Upper lobe of right lung (tissue), 1 donor: ENCODE measurements around the gene CCNK. TPM values are rescaled to one million over a fixed set of nuclear protein-coding genes. Genes with fewer than 3 reads are reported as not detected.

Experiments used
- ATAC-seq: fragments of 200-7000 bp; cut with Tn5 transposase; one replicate; pipeline ENCODE4 v1.9.1; 2020; ENCODE audit warnings: mild to moderate bottlenecking, moderate library complexity
- DNase-seq: peaks from one replicate; pipeline ENCODE4 v3.0.0-alpha.2; 2020
- H3K27ac ChIP-seq: fragments of 200-600 bp; one replicate; pipeline ENCODE4 v1.8.0; 2022
- H3K27me3 ChIP-seq: fragments of 200-600 bp; one replicate; pipeline ENCODE4 v1.8.0; 2022; ENCODE audit warnings: mild to moderate bottlenecking
- H3K36me3 ChIP-seq: fragments of 200-600 bp; one replicate; pipeline ENCODE4 v1.8.0; 2022
- H3K4me1 ChIP-seq: fragments of 200-600 bp; one replicate; pipeline ENCODE4 v1.8.0; 2022
- H3K4me3 ChIP-seq: fragments of 200-600 bp; one replicate; pipeline ENCODE4 v1.8.0; 2022; ENCODE audit warnings: mild to moderate bottlenecking
- H3K9me3 ChIP-seq: fragments of 200-600 bp; one replicate; pipeline ENCODE4 v1.8.0; 2022
- intact Hi-C: fragments of 100-400 bp; cut with DNase I; formaldehyde crosslinking; loops from one replicate; pipeline ENCODE4 v1.11.0; 2022
- total RNA-seq: library from RNA; stranded (reverse); fragmentation: NEBNext Ultra II Directional; extraction: Animal tissue kit (Norgen Biotek cat#: 25700); gene quantifications from one replicate; pipeline ENCODE4 v1.2.1, GENCODE V29; 2021
- TF ChIP-seq, protein P1 (sequence below): fragments of 200-600 bp; IDR thresholded peaks from one replicate; pipeline ENCODE4 v1.8.0; 2022; ENCODE audit warnings: antibody characterized with exemption
- donor health status: DM: no; HTN: yes; CAD: no; lungs with severe emphysema.

The CCNK gene
- total RNA-seq, 1 donor from 2014 or later, result 48.7 TPM

DNA sequence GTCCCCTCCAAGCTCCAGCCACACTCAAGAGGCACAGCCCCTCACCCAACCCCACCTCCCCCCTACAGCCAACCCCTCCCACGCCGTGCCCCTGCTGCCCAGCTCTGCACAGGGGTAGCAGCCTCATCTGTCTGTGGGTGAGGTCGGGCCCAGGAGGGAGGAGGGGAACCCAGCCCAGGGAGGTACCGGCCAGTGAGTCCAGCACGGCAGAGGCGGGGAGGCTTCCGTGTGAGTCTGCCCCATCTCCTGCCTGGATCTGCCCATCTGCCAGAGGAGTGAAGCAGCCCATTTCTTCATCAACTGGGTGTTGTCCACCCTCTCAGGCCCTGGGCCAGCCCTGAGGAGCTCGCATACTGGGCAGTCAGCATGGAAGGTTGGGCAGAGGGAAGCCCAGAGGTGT lies 54.2 kb downstream of the CCNK start:
- H3K4me3 ChIP-seq, result no peak overlapping the region
- TF ChIP-seq, protein P1, sequence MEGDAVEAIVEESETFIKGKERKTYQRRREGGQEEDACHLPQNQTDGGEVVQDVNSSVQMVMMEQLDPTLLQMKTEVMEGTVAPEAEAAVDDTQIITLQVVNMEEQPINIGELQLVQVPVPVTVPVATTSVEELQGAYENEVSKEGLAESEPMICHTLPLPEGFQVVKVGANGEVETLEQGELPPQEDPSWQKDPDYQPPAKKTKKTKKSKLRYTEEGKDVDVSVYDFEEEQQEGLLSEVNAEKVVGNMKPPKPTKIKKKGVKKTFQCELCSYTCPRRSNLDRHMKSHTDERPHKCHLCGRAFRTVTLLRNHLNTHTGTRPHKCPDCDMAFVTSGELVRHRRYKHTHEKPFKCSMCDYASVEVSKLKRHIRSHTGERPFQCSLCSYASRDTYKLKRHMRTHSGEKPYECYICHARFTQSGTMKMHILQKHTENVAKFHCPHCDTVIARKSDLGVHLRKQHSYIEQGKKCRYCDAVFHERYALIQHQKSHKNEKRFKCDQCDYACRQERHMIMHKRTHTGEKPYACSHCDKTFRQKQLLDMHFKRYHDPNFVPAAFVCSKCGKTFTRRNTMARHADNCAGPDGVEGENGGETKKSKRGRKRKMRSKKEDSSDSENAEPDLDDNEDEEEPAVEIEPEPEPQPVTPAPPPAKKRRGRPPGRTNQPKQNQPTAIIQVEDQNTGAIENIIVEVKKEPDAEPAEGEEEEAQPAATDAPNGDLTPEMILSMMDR, result no peak
- intact Hi-C loops, result no loop called here
- no peaks in the 10 kb centered on the region for H3K4me1 ChIP-seq
- H3K27me3 ChIP-seq, result no peaks in the 10 kb centered on the region
- no peaks in the 10 kb centered on the region for H3K36me3 ChIP-seq
- DNase-seq (no peak), ATAC-seq (no peak)
- no peak overlapping the region for H3K27ac ChIP-seq
- no peaks in the 10 kb centered on the region for H3K9me3 ChIP-seq

DNA sequence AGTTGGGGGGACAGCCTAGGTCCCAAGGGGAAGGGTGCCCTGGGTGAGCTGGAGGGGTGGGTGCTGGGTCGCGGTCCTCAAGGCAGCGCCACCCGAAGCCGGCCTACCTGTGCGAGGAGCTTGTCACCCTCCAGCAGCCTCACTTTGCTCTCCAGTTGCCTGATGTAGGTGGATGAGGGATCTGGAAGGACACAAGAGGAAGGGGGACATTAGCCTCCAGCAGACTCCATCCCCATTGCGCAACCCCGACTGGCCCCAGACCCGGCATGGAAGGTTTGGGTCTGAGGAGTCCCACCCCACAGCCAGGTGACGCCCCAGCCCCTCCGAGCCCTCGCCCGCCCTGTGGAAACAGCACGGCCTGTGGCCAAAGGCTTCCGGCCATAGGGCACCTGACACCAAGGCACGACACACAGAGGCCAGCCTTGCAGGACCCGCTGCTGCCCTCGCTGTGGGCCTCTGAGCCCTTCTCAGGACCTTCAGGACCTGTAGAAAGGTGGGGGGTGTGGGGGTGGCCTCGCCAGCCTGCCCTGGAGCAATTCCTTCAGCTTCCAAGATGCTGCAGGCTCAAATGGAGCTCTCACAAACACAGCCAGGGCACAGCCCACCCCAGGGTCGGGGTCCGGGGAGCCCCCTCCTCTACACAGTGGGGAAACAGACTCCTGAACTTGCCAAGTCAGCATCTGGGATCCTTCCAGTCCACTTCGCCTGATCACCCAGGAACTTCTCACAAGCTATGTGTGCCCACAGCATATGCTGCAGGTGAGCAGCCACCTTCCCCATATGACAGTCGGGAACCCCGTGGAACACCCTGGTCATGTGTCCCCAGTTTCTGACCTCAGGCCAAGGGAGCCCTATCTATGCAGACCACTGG lies 54.9 kb downstream of the CCNK start:
- Histone ChIP-seq H3K9me3 (no peaks in the 10 kb centered on the region), H3K27ac (no peak overlapping the region), H3K27me3 (no peaks in the 10 kb centered on the region), H3K4me3 (no peak overlapping the region), H3K36me3 (no peaks in the 10 kb centered on the region), H3K4me1 (no peaks in the 10 kb centered on the region)
- TF ChIP-seq, protein P1, result no peak
- no peak for ATAC-seq
- intact Hi-C loops, result no loop called here
- no peak for DNase-seq

DNA sequence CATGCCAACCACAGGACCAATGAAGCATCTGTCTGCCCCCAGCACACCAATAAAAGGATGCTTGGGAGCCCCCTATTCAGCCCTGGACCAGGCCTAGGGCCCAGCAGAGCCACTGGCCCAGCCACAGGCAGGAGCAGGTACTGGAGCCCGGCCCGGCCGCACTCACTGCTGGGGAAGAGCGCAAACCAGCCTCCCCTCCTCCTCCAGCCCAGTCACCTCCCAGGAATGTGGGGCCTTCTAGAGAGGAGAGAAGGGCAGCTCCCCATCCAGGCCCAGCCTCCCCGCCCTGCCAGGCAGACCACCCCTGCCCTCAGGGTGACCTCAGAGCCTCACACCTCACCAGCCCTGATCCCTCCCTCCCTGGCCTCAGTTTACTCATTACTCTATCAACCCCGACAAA lies 56.2 kb downstream of the CCNK start:
- TF ChIP-seq, protein P1, result no peak
- H3K27ac ChIP-seq, result no peak overlapping the region
- no peaks in the 10 kb centered on the region for H3K4me1 ChIP-seq
- H3K4me3 ChIP-seq, result no peak overlapping the region
- no peaks in the 10 kb centered on the region for H3K27me3 ChIP-seq
- intact Hi-C loops, result no loop called here
- no peaks in the 10 kb centered on the region for H3K9me3 ChIP-seq
- no peaks in the 10 kb centered on the region for H3K36me3 ChIP-seq
- peak; percentile 73 for ATAC-seq
- DNase-seq, result no peak

DNA sequence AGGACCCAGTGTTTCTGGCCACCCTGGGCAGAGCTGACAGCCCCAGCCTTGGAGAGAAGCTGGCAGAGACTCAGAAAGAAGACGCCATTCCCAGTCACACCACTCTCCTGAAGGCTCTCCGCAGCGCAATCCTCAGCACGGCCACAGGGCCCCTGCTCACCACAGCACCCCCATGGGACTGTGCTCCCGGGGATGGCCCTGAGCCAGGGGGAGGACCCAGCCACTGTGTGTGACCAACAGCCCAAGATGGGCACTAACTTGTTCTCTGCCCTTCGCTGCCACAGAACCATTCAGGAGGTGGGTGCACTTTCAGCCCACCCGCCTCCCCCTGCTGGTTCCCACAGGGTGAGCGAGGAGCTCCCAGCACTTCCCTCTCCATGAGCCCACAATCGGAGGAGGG lies 57.1 kb downstream of the CCNK start:
- intact Hi-C loops, result no loop called here
- H3K4me3 ChIP-seq, result no peak overlapping the region
- no peaks in the 10 kb centered on the region for H3K27me3 ChIP-seq
- peak; percentile 3 for ATAC-seq
- no peaks in the 10 kb centered on the region for H3K36me3 ChIP-seq
- no peaks in the 10 kb centered on the region for H3K4me1 ChIP-seq
- peak overlapping the region; percentile 4 for H3K27ac ChIP-seq
- no peaks in the 10 kb centered on the region for H3K9me3 ChIP-seq
- DNase-seq, result no peak
- TF ChIP-seq, protein P1, result no peak

DNA sequence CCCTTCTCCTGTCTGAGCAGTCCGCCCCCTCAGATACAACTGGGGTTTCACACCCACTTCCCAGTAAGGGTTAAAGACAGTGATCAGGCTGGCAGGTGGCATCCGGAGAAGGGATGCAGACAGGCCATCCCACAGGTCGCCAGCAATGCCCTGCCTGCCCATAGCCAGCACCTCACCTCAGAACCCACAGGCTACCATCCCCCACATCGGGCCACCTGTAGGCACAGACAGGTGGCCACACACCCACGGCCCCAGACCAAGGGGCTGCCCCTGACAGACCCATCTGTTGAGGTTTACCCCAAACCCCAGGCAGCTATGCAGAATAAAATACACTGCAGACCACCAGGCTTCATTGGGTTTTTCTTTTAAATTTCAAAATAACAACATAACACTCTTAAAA lies 57.5 kb downstream of the CCNK start:
- H3K4me1 ChIP-seq, result no peaks in the 10 kb centered on the region
- no peaks in the 10 kb centered on the region for H3K9me3 ChIP-seq
- DNase-seq, result no peak
- no peak overlapping the region for H3K27ac ChIP-seq
- TF ChIP-seq, protein P1, result no peak
- intact Hi-C loops, result no loop called here
- H3K4me3 ChIP-seq, result no peak overlapping the region
- H3K36me3 ChIP-seq, result no peaks in the 10 kb centered on the region
- H3K27me3 ChIP-seq, result no peaks in the 10 kb centered on the region
- no peak for ATAC-seq
